Tibial artery (tissue), 4 donors: ENCODE data around the gene ZNRF2.

ENCODE experiments used
- DNase-seq, 2 donors: peaks; one replicate each; pipeline ENCODE4 v3.0.0-alpha.2; 2019
- H3K27ac ChIP-seq, 2 donors: fragments of 200-600 bp; sonication (generic) in 1 of 2; 1 replicate in 1 of 2; 2 replicates in 1 of 2; pipeline ENCODE4 v1.5.1; 2018 to 2019; ENCODE audit warnings: mild to moderate bottlenecking in 1 of 2
- H3K27me3 ChIP-seq, 2 donors: fragments of 200-600 bp; sonication (generic) in 1 of 2; one replicate each; pipeline versions ENCODE4 v1.5.1 to v1.6.0; 2016 to 2019
- H3K36me3 ChIP-seq, 3 donors: fragments of 200-600 bp; sonication (generic) in 2 of 3; one replicate each; pipeline ENCODE4 v1.5.1; 2016 to 2019; ENCODE audit warnings: mild to moderate bottlenecking in 2 of 3
- H3K4me1 ChIP-seq, 4 donors: fragments of 200-600 bp; sonication (generic) in 2 of 4; 1 replicate in 3 of 4; 2 replicates in 1 of 4; pipeline ENCODE4 v1.5.1; 2016 to 2019
- H3K4me3 ChIP-seq, 2 donors: fragments of 200-600 bp; sonication (generic) in 1 of 2; 1 replicate in 1 of 2; 2 replicates in 1 of 2; pipeline ENCODE4 v1.5.1; 2018 to 2019; ENCODE audit warnings: mild to moderate bottlenecking in 2 of 2
- H3K9me3 ChIP-seq, 3 donors: fragments of 200-600 bp; sonication (generic) in 1 of 3; one replicate each; pipeline ENCODE4 v1.5.1; 2016 to 2019
- CTCF ChIP-seq, 2 experiments: fragments of 200-600 bp in 1 of 2; fragments of 450-650 bp in 1 of 2; IDR thresholded peaks; one replicate each; pipeline ENCODE4 v1.5.1; 2017 to 2019; ENCODE audit warnings: antibody characterized with exemption in 2 of 2, mild to moderate bottlenecking in 1 of 2, moderate library complexity in 1 of 2
- intact Hi-C: fragments of 100-400 bp; cut with DNase I; formaldehyde crosslinking; loops from one replicate; pipeline ENCODE4 v1.15.0; 2023; ENCODE audit warnings: low total_unique reads

Gene ZNRF2

GRCh38 chr7:30249986-30250774, 34.2 kb upstream of the ZNRF2 start:
- Histone ChIP-seq H3K27me3 (no peaks in the 10 kb centered on the region), H3K4me1 (peaks cover 0 to 18% (median 16%) of the 10 kb centered on the region in 4 donors), H3K36me3 (peaks cover 0 to 3% (median 0%) of the 10 kb centered on the region in 3 donors), H3K27ac (no peak overlapping the region), H3K9me3 (no peaks in the 10 kb centered on the region), H3K4me3 (no peak overlapping the region)
- TF ChIP-seq CTCF (IDR thresholded peaks at IDR 0.05), result no peak
- intact Hi-C loops, result no loop called here
- DNase-seq, result no peak

GRCh38 chr7:30251708-30252329, 32.6 kb upstream of the ZNRF2 start:
- no peaks in the 10 kb centered on the region for H3K36me3 ChIP-seq
- TF ChIP-seq CTCF (IDR thresholded peaks at IDR 0.05), result no peak
- H3K27me3 ChIP-seq, result no peaks in the 10 kb centered on the region
- no peak for DNase-seq
- H3K4me3 ChIP-seq, result no peak overlapping the region
- H3K9me3 ChIP-seq, result no peaks in the 10 kb centered on the region
- peaks cover 0 to 18% (median 16%) of the 10 kb centered on the region in 4 donors for H3K4me1 ChIP-seq
- intact Hi-C loops, result no loop called here
- H3K27ac ChIP-seq, result no peak overlapping the region

- H3K27me3 ChIP-seq, result no peaks in the 10 kb centered on the region
- no peaks in the 10 kb centered on the region for H3K36me3 ChIP-seq
- intact Hi-C loops, result no loop called here
- no peak overlapping the region for H3K4me3 ChIP-seq
- no peak overlapping the region for H3K27ac ChIP-seq
- TF ChIP-seq CTCF (IDR thresholded peaks at IDR 0.05), result no peak
- H3K4me1 ChIP-seq, result peaks cover 0 to 18% (median 16%) of the 10 kb centered on the region in 4 donors
- DNase-seq, result peak; percentile 53 to 71
- no peaks in the 10 kb centered on the region for H3K9me3 ChIP-seq
These were observed 31.3 kb upstream of the ZNRF2 start for GRCh38 chr7:30252885-30253795.

GRCh38 chr7:30253796-30254165, 30.6 kb upstream of the ZNRF2 start:
- Histone ChIP-seq H3K27me3 (no peaks in the 10 kb centered on the region), H3K9me3 (no peaks in the 10 kb centered on the region), H3K27ac (no peak overlapping the region), H3K4me1 (peaks cover 0 to 18% (median 16%) of the 10 kb centered on the region in 4 donors), H3K36me3 (no peaks in the 10 kb centered on the region), H3K4me3 (no peak overlapping the region)
- no peak for DNase-seq
- intact Hi-C loops, result no loop called here
- TF ChIP-seq CTCF (IDR thresholded peaks at IDR 0.05), result no peak

DNA sequence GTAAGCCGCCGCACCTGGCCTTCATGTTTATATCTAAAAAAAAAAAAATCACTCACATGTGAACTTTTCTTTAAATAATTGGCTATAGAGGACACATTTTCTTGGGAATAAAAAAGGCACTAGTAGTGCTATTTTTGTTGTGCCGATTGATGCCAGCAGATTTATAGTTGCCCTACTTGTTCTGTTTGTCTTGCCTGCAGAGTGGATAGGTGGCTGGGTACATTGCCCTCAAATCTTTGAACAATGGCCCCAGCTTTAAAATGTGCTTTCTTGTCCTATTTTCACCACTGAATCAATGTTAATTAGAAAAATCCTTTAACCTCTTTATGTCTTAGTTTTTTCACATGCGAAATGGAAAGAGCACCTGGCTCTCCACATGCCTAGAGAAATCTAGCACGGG, 30.1 kb upstream of the ZNRF2 start:
- intact Hi-C loops, result no loop called here
- Histone ChIP-seq H3K9me3 (no peaks in the 10 kb centered on the region), H3K27me3 (no peaks in the 10 kb centered on the region), H3K4me1 (peaks cover 0 to 18% (median 16%) of the 10 kb centered on the region in 4 donors), H3K27ac (no peak overlapping the region), H3K4me3 (no peak overlapping the region), H3K36me3 (no peaks in the 10 kb centered on the region)
- no peak for TF ChIP-seq CTCF (IDR thresholded peaks at IDR 0.05)
- no peak for DNase-seq
